HCT116 (cell line): Measurements from ENCODE around the gene ACOT4. TPM values are rescaled to one million over a fixed set of nuclear protein-coding genes. Genes with fewer than 3 reads are reported as not detected.

ENCODE experiments used
- ATAC-seq: fragments of 200-7000 bp; cut with Tn5 transposase; 2 replicates; pipeline ENCODE4 v1.9.1; 2020; ENCODE audit warnings: mild to moderate bottlenecking, moderate library complexity
- BruUV-seq: library from RNA; stranded (reverse); fragments of 400-500 nt; replicated peaks from 2 replicates; lab custom pipeline; 2021; lab: Mats Ljungman, UMichigan
- CTCF ChIA-PET: fragments of 300-600 bp; sonication (Branson Sonifier 250); formaldehyde crosslinking; loops from one replicate; lab custom pipeline; 2021; ENCODE audit warnings: antibody characterized with exemption; lab: Charles Lee
- POLR2A ChIA-PET: fragments of 300-600, 350-600 bp; sonication (Branson Sonifier 250); formaldehyde crosslinking; loops from one replicate; lab custom pipeline; 2021; ENCODE audit warnings: antibody characterized with exemption; lab: Charles Lee
- RAD21 ChIA-PET, 2 experiments: fragments of 300-600 bp; sonication (Branson Sonifier 250); formaldehyde crosslinking; loops; one replicate each; lab custom pipeline; 2023; ENCODE audit warnings: low total read pairs in 2 of 2; ENCODE audit not compliant: uncharacterized antibody in 2 of 2, unreplicated experiment in 2 of 2, low non-redundant PET in 1 of 2; lab: Charles Lee
- DNase-seq: peaks from one replicate; pipeline ENCODE4 v3.0.0-alpha.2; 2010; ENCODE audit warnings: low read depth, low spot score
- H2AFZ ChIP-seq: fragments of 200-600 bp; shearing (Covaris generic), sonication (generic); 2 replicates; pipeline ENCODE4 v1.6.1; 2017; ENCODE audit warnings: low read depth, mixed run types, mixed read lengths, antibody characterized with exemption, low read length; ENCODE audit not compliant: poor library complexity, severe bottlenecking
- H3K27ac ChIP-seq: 2 replicates; pipeline ENCODE4 v1.5.1; 2012; ENCODE audit warnings: low read depth, low read length
- H3K27me3 ChIP-seq: fragments of 200-600 bp; sonication (generic); 2 replicates; pipeline ENCODE4 v1.6.1; 2016; ENCODE audit warnings: mixed run types, low read length, mixed read lengths; ENCODE audit not compliant: insufficient read depth
- H3K36me3 ChIP-seq, 2 experiments: fragments of 200-500 bp in 1 of 2; fragments of 200-600 bp in 1 of 2; sonication (Bioruptor generic) in 1 of 2; sonication (generic) in 1 of 2; 2 replicates each; pipeline versions ENCODE4 v1.5.1 to v1.6.1; 2014 to 2016; ENCODE audit warnings: low read length in 2 of 2, inconsistent platforms in 1 of 2, mixed read lengths in 1 of 2, mixed run types in 1 of 2; ENCODE audit not compliant: insufficient read depth in 2 of 2, control insufficient read depth in 1 of 2
- H3K4me1 ChIP-seq, 2 experiments: fragments of 200-600 bp in 1 of 2; sonication (generic) in 1 of 2; 2 replicates each; pipeline versions ENCODE4 v1.5.1 to v1.6.1; 2012 to 2017; ENCODE audit warnings: low read length in 2 of 2, inconsistent platforms in 1 of 2, mild to moderate bottlenecking in 1 of 2, mixed read lengths in 1 of 2, mixed run types in 1 of 2, moderate library complexity in 1 of 2; ENCODE audit not compliant: insufficient read depth in 2 of 2, control insufficient read depth in 1 of 2
- H3K4me2 ChIP-seq: fragments of 200-600 bp; sonication (generic); 2 replicates; pipeline ENCODE4 v1.6.1; 2017; ENCODE audit warnings: mixed run types, low read length, mixed read lengths
- H3K4me3 ChIP-seq, 2 experiments: fragments of 200-600 bp in 1 of 2; sonication (generic) in 1 of 2; replicated peaks in 1 of 2; 2 replicates each; pipeline ENCODE4 v1.5.1; 2011 to 2016; ENCODE audit warnings: low read length in 2 of 2, control low read depth in 1 of 2, low read depth in 1 of 2, mild to moderate bottlenecking in 1 of 2, mixed read lengths in 1 of 2, mixed run types in 1 of 2
- H3K79me2 ChIP-seq: fragments of 200-600 bp; sonication (generic); 2 replicates; pipeline ENCODE4 v1.6.1; 2017; ENCODE audit warnings: mild to moderate bottlenecking, mixed run types, low read length, moderate library complexity, mixed read lengths; ENCODE audit not compliant: insufficient read depth
- H3K9ac ChIP-seq: fragments of 200-600 bp; sonication (generic); 2 replicates; pipeline ENCODE4 v1.6.1; 2016; ENCODE audit warnings: low read length, mixed read lengths
- H3K9me2 ChIP-seq: fragments of 200-600 bp; sonication (generic), shearing (Covaris generic); 2 replicates; pipeline ENCODE4 v1.6.1; 2017; ENCODE audit warnings: mixed run types, mild to moderate bottlenecking, moderate library complexity; ENCODE audit not compliant: insufficient read depth
- H3K9me3 ChIP-seq, 2 experiments: fragments of 200-500 bp in 1 of 2; fragments of 200-600 bp in 1 of 2; sonication (Bioruptor generic) in 1 of 2; sonication (generic) in 1 of 2; 2 replicates each; pipeline ENCODE4 v1.6.1; 2014 to 2017; ENCODE audit warnings: low read length in 2 of 2, mixed read lengths in 2 of 2, inconsistent platforms in 1 of 2, low read depth in 1 of 2, mild to moderate bottlenecking in 1 of 2, mixed run types in 1 of 2, moderate library complexity in 1 of 2; ENCODE audit not compliant: control insufficient read depth in 1 of 2, insufficient read depth in 1 of 2
- H4K20me1 ChIP-seq: fragments of 200-600 bp; sonication (generic), shearing (Covaris generic); 2 replicates; pipeline ENCODE4 v1.6.1; 2017; ENCODE audit warnings: mixed run types, mild to moderate bottlenecking, moderate library complexity; ENCODE audit not compliant: insufficient read depth
- CTCF ChIP-seq, 3 experiments: fragments of 200-600 bp in 1 of 3; sonication (generic) in 1 of 3; IDR thresholded peaks in 2 of 3; conservative IDR thresholded peaks in 1 of 3; 2 replicates each; pipeline ENCODE4 v1.5.1; 2012 to 2017; ENCODE audit warnings: low read depth in 2 of 3, low read length in 2 of 3, antibody characterized with exemption in 1 of 3, borderline replicate concordance in 1 of 3, control low read depth in 1 of 3, mild to moderate bottlenecking in 1 of 3, mixed read lengths in 1 of 3, mixed run types in 1 of 3, moderate library complexity in 1 of 3; ENCODE audit not compliant: insufficient read depth in 1 of 3
- ELF1 ChIP-seq: IDR thresholded peaks from 2 replicates; pipeline ENCODE4 v1.6.1; 2012; ENCODE audit warnings: low read depth, borderline replicate concordance
- FOSL1 ChIP-seq: IDR thresholded peaks from 2 replicates; pipeline ENCODE4 v1.6.1; 2012; ENCODE audit warnings: low read depth
- MAX ChIP-seq: IDR thresholded peaks from 2 replicates; pipeline ENCODE4 v1.6.1; 2012
- POLR2A ChIP-seq: IDR thresholded peaks from 2 replicates; pipeline ENCODE4 v1.7.0; 2011; ENCODE audit warnings: borderline replicate concordance; ENCODE audit not compliant: insufficient read depth, insufficient read length; ENCODE audit errors: extremely low read depth
- POLR2AphosphoS5 ChIP-seq: IDR thresholded peaks from 2 replicates; pipeline ENCODE4 v1.6.1; 2011; ENCODE audit warnings: mild to moderate bottlenecking, low read depth, low read length, moderate library complexity
- REST ChIP-seq: IDR thresholded peaks from 2 replicates; pipeline ENCODE4 v1.6.1; 2012; ENCODE audit warnings: low read depth
- SIN3A ChIP-seq: IDR thresholded peaks from 2 replicates; pipeline ENCODE4 v1.6.1; 2012; ENCODE audit warnings: low read depth
- SP1 ChIP-seq: IDR thresholded peaks from 2 replicates; pipeline ENCODE4 v1.6.1; 2012; ENCODE audit warnings: low read depth
- TCF7L2 ChIP-seq: IDR thresholded peaks from 2 replicates; pipeline ENCODE4 v1.7.0; 2011; ENCODE audit warnings: borderline replicate concordance, inconsistent platforms; ENCODE audit not compliant: insufficient read depth, insufficient read length; ENCODE audit errors: extremely low read depth
- ZFX ChIP-seq: fragments of 450-650 bp; IDR thresholded peaks from 2 replicates; pipeline ENCODE4 v1.6.1; 2017
- ZNF274 ChIP-seq: fragments of 200-500 bp; sonication (Bioruptor generic); IDR thresholded peaks from 2 replicates; pipeline ENCODE4 v1.6.1; 2014; ENCODE audit warnings: mild to moderate bottlenecking, low read depth, low read length, inconsistent platforms
- intact Hi-C: fragments of 100-400 bp; cut with micrococcal nuclease; formaldehyde crosslinking; loops from 2 replicates; pipeline ENCODE4 v1.10.0; 2022
- total RNA-seq: library from RNA; stranded (reverse); gene quantifications from one replicate; pipeline ENCODE4 v1.2.1, GENCODE V29; 2021; ENCODE audit not compliant: unreplicated experiment

The ACOT4 gene
- total RNA-seq, 1 experiment from 2014 or later, result not detected

GRCh38 chr14:73625706-73626105, 34.0 kb downstream of the ACOT4 start (continued):
- no peak for TF ChIP-seq REST
- TF ChIP-seq SIN3A, result no peak
- TF ChIP-seq POLR2AphosphoS5, result no peak
- TF ChIP-seq MAX, result no peak

GRCh38 chr14:73627151-73627558, 35.5 kb downstream of the ACOT4 start:
- ATAC-seq (no peak), DNase-seq (no peak)
- no peak for TF ChIP-seq SP1
- TF ChIP-seq MAX, result no peak
- TF ChIP-seq CTCF (IDR thresholded peaks at IDR 0.05 in 2 of 3, conservative IDR thresholded peaks at IDR 0.05 in 1 of 3; ENCODE audit: borderline replicate concordance in 1 of 3, insufficient read depth in 1 of 3, low read depth in 2 of 3, low read length in 2 of 3), result no peak
- no peak for TF ChIP-seq POLR2A
- no peak for TF ChIP-seq ZNF274
- no peak for TF ChIP-seq TCF7L2
- TF ChIP-seq ZFX, result no peak
- TF ChIP-seq ELF1, result no peak
- no peak for TF ChIP-seq REST
- no peak for TF ChIP-seq FOSL1
- no peaks in the 10 kb centered on the region for H3K4me1 ChIP-seq
- intact Hi-C loops, result no loop called here
- POLR2A ChIA-PET, result interaction anchor here (1.2 kb wide), 1 partner anchor 15 kb away, joined by 3 read pairs; the partner anchor contains the start of gene ACOT6
- no peak overlapping the region for H3K4me2 ChIP-seq
- H3K4me3 ChIP-seq, result no peak overlapping the region
- H3K27me3 ChIP-seq, result no peaks in the 10 kb centered on the region
- CTCF ChIA-PET, result no interaction called here
- H3K36me3 ChIP-seq, result no peaks in the 10 kb centered on the region
- RAD21 ChIA-PET, result no interaction called here
- H3K9me2 ChIP-seq, result no peaks in the 10 kb centered on the region
- H3K79me2 ChIP-seq, result no peaks in the 10 kb centered on the region
- no TSS peak for BruUV-seq
- H2AFZ ChIP-seq, result no peak overlapping the region
- H3K9ac ChIP-seq, result no peak overlapping the region
- H4K20me1 ChIP-seq, result no peaks in the 10 kb centered on the region
- H3K27ac ChIP-seq, result no peak overlapping the region
- H3K9me3 ChIP-seq, result no peaks in the 10 kb centered on the region
